Diencephalon (tissue), 1 donor: Measurements from ENCODE around the gene DLX5. TPM values are rescaled to one million over a fixed set of nuclear protein-coding genes. Genes with fewer than 3 reads are reported as not detected.

Experiments used
- small RNA-seq: library from RNA; depleted of rRNA; stranded (forward); fragments of <200 nt; gene quantifications from one replicate; pipeline ENCODE3, GENCODE V24; 2014
- total RNA-seq: library from RNA; depleted of rRNA; stranded (reverse); fragments of >200 nt; gene quantifications from one replicate; pipeline ENCODE4 v1.2.3, GENCODE V29; 2014

The DLX5 gene
- 9.2 TPM for total RNA-seq

GRCh38 chr7:97024209-97025129 is at the start of gene DLX5:
TSS of gene DLX5 (minus strand) at chr7:97024831. CDS start at chr7:97024623, 208 bp downstream.

GRCh38 chr7:97005183-97006054 is 19.2 kb downstream of the DLX5 start, which contains the start of gene DLX6:
TSS of gene DLX6 (plus strand) at chr7:97005553. CDS start at chr7:97005978, 425 bp downstream.

Small RNA genes lying within 50 kb of the gene (small RNA-seq; reads per million reads assigned to genes)
- gene RF01778 = not detected

Other genes with a start within 250 kb of the DLX5 start
- 13.4 TPM for gene DLX6, start 19.3 kb downstream of the DLX5 start, total RNA-seq
- gene SDHAF3, start 92.9 kb upstream of the DLX5 start, total RNA-seq = 23.5 TPM